ENCODE results near the gene EML3.

Gene EML3

DNA sequence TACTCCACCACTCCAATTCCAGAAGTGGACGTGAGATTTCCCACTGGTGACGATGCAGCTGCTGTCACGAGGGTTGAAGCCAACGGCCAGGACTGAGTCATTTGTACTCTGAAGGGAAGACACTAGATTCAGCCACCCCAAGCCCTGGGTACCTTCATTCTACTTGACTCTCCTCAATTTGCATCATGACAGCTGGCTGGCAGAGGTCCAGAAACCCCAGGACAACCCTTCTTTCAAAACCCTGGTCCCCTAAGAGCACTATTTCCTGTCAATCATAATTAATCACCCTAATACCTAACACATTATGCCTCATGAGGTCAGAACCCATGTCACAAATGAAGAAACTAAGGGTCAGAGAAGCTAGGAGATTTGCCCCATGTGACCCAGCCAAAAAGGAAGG lies 4.9 kb downstream of the EML3 start:
- peaks cover 76% of the 10 kb centered on the region for H3K4me1 Mint-ChIP-seq

DNA sequence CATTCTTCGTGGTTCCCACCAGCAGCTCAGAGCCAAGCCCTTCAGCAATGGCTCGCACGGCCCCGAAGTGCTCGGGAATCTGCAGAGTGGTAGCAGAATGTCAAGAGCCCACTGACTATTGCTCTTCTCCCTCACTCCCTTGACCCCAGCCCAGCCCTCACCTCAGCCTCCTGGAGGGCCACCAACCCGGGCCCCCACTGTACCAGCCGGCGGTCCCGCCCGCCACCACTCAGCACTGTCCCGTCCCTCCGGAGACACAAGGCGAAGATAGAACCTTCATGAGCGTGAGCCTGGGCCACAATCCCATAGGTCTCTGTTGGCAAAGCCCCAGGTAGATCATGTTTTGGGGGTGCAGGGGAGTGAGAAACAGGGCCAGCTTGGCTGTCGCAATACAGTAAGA lies 6.7 kb downstream of the EML3 start:
- no peak for ATAC-seq
- no peak overlapping the region for H3K4me3 Mint-ChIP-seq

More for the DNA sequence above, 4.9 kb downstream of the EML3 start:
- H3K9me3 Mint-ChIP-seq, result no peaks in the 10 kb centered on the region
- ATAC-seq (no peak), DNase-seq (no peak)
- H3K27ac Mint-ChIP-seq, result peak overlapping the region in 1 of 2 donors; percentile 27
- no peak overlapping the region for H3K4me3 Mint-ChIP-seq
- H3K27me3 Mint-ChIP-seq, result no peaks in the 10 kb centered on the region

GRCh38 chr11:62605467-62605866 lies 7.1 kb downstream of the EML3 start:
- Mint-ChIP-seq H3K27ac (no peak overlapping the region), H3K4me1 (peaks cover 73% of the 10 kb centered on the region), H3K9me3 (no peaks in the 10 kb centered on the region), H3K27me3 (no peaks in the 10 kb centered on the region), H3K4me3 (no peak overlapping the region)
- no peak for ATAC-seq
- no peak for DNase-seq

More for the DNA sequence above, 6.7 kb downstream of the EML3 start:
- DNase-seq, result no peak
- Mint-ChIP-seq H3K27me3 (no peaks in the 10 kb centered on the region), H3K27ac (no peak overlapping the region), H3K4me1 (peaks cover 78% of the 10 kb centered on the region), H3K9me3 (no peaks in the 10 kb centered on the region)

- no peak overlapping the region for H3K4me3 Mint-ChIP-seq
- no peaks in the 10 kb centered on the region for H3K27me3 Mint-ChIP-seq
- DNase-seq (no peak), ATAC-seq (no peak)
- H3K9me3 Mint-ChIP-seq, result no peaks in the 10 kb centered on the region
- peaks cover 70% of the 10 kb centered on the region for H3K4me1 Mint-ChIP-seq
- peak overlapping the region in 1 of 2 donors; percentile 42 for H3K27ac Mint-ChIP-seq
These were observed 8.0 kb downstream of the EML3 start for GRCh38 chr11:62604460-62605120.

DNA sequence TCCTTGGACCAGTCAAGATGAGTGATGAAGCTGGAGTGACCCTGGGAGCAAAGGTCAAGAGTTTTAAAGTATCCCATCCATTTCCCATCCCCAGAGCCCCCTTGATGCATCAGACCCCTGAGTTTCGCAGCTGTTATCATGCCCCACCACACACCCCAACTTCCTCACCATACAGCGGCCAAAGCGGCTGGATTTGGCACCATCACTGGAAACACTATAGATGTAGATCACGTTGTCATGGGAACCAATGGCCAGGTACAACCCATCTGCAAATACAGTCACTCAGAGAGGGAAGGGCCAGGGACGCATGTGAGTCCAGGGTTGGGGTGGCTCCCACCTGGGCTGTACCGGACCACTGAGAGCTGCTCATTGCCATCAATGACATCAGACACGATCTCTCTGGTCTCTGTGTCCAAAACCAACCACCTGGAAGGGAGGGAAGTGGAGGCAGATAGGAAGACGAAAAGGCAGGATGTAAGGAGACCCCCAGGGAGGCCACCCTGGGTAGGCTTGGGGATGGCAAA lies 8.7 kb downstream of the EML3 start:
- Mint-ChIP-seq H3K27me3 (no peaks in the 10 kb centered on the region), H3K27ac (peak overlapping the region in 1 of 2 donors; percentile 38), H3K9me3 (no peaks in the 10 kb centered on the region), H3K4me3 (peak overlapping the region in 1 of 2 donors; percentile 85), H3K4me1 (peaks cover 70% of the 10 kb centered on the region)
- no peak for ATAC-seq
- no peak for DNase-seq

- ATAC-seq, result no peak
- H3K4me3 Mint-ChIP-seq, result peak overlapping the region in 1 of 2 donors; percentile 85
These were observed 9.5 kb downstream of the EML3 start for GRCh38 chr11:62603072-62603408.

GRCh38 chr11:62602141-62603071 lies 10.2 kb downstream of the EML3 start:
- Mint-ChIP-seq H3K27me3 (no peaks in the 10 kb centered on the region), H3K9me3 (no peaks in the 10 kb centered on the region), H3K4me1 (peaks cover 70% of the 10 kb centered on the region), H3K4me3 (peak overlapping the region; percentile 85 to 98), H3K27ac (peak overlapping the region; percentile 72 to 92)
- DNase-seq (no peak), ATAC-seq (no peak)

More at GRCh38 chr11:62603072-62603408, 9.5 kb downstream of the EML3 start:
- Mint-ChIP-seq H3K9me3 (no peaks in the 10 kb centered on the region), H3K27ac (peak overlapping the region in 1 of 2 donors; percentile 14), H3K27me3 (no peaks in the 10 kb centered on the region), H3K4me1 (peaks cover 70% of the 10 kb centered on the region)
- DNase-seq, result no peak

- Mint-ChIP-seq H3K4me1 (peaks cover 74% of the 10 kb centered on the region), H3K27ac (peak within 1 kb of the TSS; percentile 72 to 99), H3K27me3 (no peaks in the 10 kb centered on the region), H3K4me3 (peak within 1 kb of the TSS; percentile 85 to 98), H3K9me3 (no peaks in the 10 kb centered on the region)
- DNase-seq, result peak; percentile 100
- ATAC-seq, result peak; percentile 87
These were observed 11.0 kb downstream of the EML3 start, which contains the start of gene MTA2 for GRCh38 chr11:62601372-62602140. MTA2 (minus strand) TSS chr11:62601865; CDS start chr11:62601450, 415 bp downstream.

- no peaks in the 10 kb centered on the region for H3K27me3 Mint-ChIP-seq
- DNase-seq (no peak), ATAC-seq (no peak)
- peak overlapping the region; percentile 85 to 98 for H3K4me3 Mint-ChIP-seq
- H3K9me3 Mint-ChIP-seq, result no peaks in the 10 kb centered on the region
- peaks cover 70% of the 10 kb centered on the region for H3K4me1 Mint-ChIP-seq
- H3K27ac Mint-ChIP-seq, result peak overlapping the region; percentile 72 to 99
These were observed 11.5 kb downstream of the EML3 start for GRCh38 chr11:62601122-62601371.

DNA sequence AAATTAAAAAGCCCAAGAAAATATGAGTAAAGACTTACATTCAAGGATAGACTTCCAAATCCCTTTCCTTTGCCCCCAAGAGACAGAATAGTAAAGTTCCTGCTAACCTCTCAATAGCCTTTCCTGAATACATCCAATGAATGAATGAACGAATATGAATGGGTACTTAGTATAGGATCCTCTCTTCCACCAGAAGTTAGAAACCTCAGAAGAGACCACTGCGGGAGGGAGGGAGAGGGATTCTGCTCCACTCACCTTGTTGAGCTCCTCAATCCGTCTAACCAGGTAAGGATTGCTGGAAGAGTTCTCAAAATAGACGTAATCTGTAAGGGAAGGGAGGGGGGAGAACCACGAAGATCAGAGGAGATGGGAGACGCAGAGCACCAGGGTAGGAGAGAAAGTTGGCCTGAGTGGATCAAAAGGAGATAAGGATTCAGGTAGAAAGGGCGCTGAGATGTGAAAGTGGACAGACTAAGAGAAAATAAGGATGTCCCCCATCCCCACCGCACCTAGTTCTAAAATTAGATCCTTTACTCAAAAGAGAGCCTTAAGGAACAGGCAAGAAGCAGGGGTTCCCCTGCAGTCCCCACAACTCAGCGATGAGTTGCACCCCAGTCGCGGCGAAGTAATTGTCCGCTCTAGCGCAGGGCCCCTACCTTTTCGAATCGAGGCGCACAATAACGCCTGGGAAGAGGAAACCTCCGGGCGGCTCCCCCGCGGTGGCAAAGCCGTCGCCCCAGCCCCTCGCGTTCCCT lies 12.0 kb downstream of the EML3 start:
- ATAC-seq (no peak), DNase-seq (no peak)
- peaks cover 65% of the 10 kb centered on the region for H3K4me1 Mint-ChIP-seq
- peak overlapping the region; percentile 85 to 98 for H3K4me3 Mint-ChIP-seq
- no peaks in the 10 kb centered on the region for H3K9me3 Mint-ChIP-seq
- H3K27ac Mint-ChIP-seq, result peak overlapping the region; percentile 72 to 99
- no peaks in the 10 kb centered on the region for H3K27me3 Mint-ChIP-seq

DNA sequence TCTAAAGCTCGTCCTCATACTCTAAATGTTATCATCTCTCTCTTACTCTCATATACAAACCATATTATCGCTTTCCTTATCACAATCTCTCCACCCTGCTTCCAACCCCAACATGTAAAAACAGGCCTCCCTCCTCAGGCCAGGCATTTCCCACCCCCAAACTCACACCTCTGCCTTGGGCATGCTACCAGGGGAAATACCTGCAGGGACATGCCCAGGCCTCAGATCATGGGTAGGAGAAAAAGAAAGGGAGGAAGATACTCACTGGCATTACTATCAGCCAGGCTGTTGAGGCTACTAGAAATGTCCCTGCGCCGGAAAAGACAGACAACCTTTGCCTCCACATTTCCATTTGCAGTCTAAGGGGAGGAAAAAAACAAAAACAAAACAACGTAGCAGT lies 12.7 kb downstream of the EML3 start:
- no peaks in the 10 kb centered on the region for H3K27me3 Mint-ChIP-seq
- DNase-seq (peak in 1 of 2 donors; percentile 62), ATAC-seq (no peak)
- peak overlapping the region; percentile 85 to 98 for H3K4me3 Mint-ChIP-seq
- peaks cover 63% of the 10 kb centered on the region for H3K4me1 Mint-ChIP-seq
- H3K9me3 Mint-ChIP-seq, result no peaks in the 10 kb centered on the region
- H3K27ac Mint-ChIP-seq, result peak overlapping the region; percentile 72 to 99

DNA sequence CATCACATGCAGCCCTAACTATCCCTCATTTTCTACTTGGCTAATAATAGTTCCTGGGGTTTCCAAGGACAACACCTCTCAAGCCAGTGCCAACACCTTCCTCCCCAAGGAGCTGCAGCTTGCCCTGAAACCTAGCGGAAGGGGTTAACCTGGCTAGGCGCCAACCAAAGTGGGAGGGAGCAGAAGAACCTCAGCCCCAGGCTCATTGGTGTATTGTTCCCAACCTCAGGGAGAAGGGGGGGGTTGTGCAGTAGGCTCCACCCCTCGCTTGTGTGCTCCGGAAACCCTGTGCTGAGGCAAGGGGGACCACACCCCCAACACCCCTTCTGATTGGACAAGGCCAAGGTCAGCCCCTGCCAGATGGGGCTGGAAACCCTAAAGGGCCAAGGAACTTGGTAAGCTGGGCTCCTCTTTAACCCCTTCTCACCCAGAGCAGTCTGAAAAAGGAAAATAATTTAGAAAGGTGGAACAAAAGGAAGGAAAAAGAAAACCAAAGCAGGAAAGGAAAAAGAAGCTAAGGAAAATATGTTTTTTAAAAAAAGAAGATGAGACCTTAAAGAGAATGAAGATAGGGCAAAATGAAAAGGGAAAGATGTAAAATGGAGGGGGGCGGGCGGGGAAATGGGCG lies 13.4 kb downstream of the EML3 start:
- ATAC-seq (peak; percentile 85), DNase-seq (peak; percentile 95 to 98)
- peaks cover 66% of the 10 kb centered on the region for H3K4me1 Mint-ChIP-seq
- H3K27me3 Mint-ChIP-seq, result no peaks in the 10 kb centered on the region
- peak overlapping the region; percentile 85 to 98 for H3K4me3 Mint-ChIP-seq
- H3K27ac Mint-ChIP-seq, result peak overlapping the region; percentile 74 to 99
- H3K9me3 Mint-ChIP-seq, result no peaks in the 10 kb centered on the region

GRCh38 chr11:62595124-62595523 lies 17.5 kb downstream of the EML3 start:
- Mint-ChIP-seq H3K4me3 (no peak overlapping the region), H3K9me3 (no peaks in the 10 kb centered on the region), H3K27me3 (no peaks in the 10 kb centered on the region), H3K27ac (no peak overlapping the region), H3K4me1 (peaks cover 76% of the 10 kb centered on the region)
- DNase-seq (no peak), ATAC-seq (no peak)

- ATAC-seq, result peak; percentile 43
- peaks cover 76% of the 10 kb centered on the region for H3K4me1 Mint-ChIP-seq
- no peaks in the 10 kb centered on the region for H3K27me3 Mint-ChIP-seq
- H3K9me3 Mint-ChIP-seq, result no peaks in the 10 kb centered on the region
- DNase-seq, result peak; percentile 71 to 78
- H3K4me3 Mint-ChIP-seq, result peak overlapping the region; percentile 68 to 81
- peak overlapping the region in 1 of 2 donors; percentile 97 for H3K27ac Mint-ChIP-seq
These were observed 19.0 kb downstream of the EML3 start for GRCh38 chr11:62593434-62594044.
